ENCODE data around the gene COX7B2. TPM values are rescaled to one million over a fixed set of nuclear protein-coding genes. Genes with fewer than 3 reads are reported as not detected.

COX7B2 gene
- not detected for total RNA-seq

GRCh38 chr4:46909078-46909477 lies at the start of gene COX7B2:
Gene COX7B2 (minus strand): TSS chr4:46909245. CDS start chr4:46735192, 174,053 bp downstream.
- no peaks in the 10 kb centered on the region for H3K27me3 Mint-ChIP-seq (ENCODE audit: low read depth)
- no peaks in the 10 kb centered on the region for H3K4me1 Mint-ChIP-seq (ENCODE audit: low read depth)
- no peaks in the 10 kb centered on the region for H3K36me3 Mint-ChIP-seq (ENCODE audit: low read depth)
- H3K27ac Mint-ChIP-seq, result no peak within 1 kb of the TSS
- POLR2A ChIA-PET, result no interaction called here
- DNase-seq (no peak), ATAC-seq (no peak)
- CTCF ChIA-PET, result no interaction called here
- H3K4me3 Mint-ChIP-seq, result no peak within 1 kb of the TSS
- no peaks in the 10 kb centered on the region for H3K9me3 Mint-ChIP-seq (ENCODE audit: insufficient read depth)

- ATAC-seq, result no peak
- ChIA-PET CTCF (no interaction called here), POLR2A (no interaction called here)
- no peak for DNase-seq
- H3K27ac Mint-ChIP-seq, result no peak overlapping the region
- H3K9me3 Mint-ChIP-seq (ENCODE audit: insufficient read depth), result no peaks in the 10 kb centered on the region
- peaks cover 3% of the 10 kb centered on the region for H3K27me3 Mint-ChIP-seq (ENCODE audit: low read depth)
- H3K36me3 Mint-ChIP-seq (ENCODE audit: low read depth), result no peaks in the 10 kb centered on the region
- H3K4me3 Mint-ChIP-seq, result no peak overlapping the region
- H3K4me1 Mint-ChIP-seq (ENCODE audit: low read depth), result no peaks in the 10 kb centered on the region
Measured at GRCh38 chr4:46956451-46956850, 47.4 kb upstream of the COX7B2 start.

- ATAC-seq, result no peak
- CTCF ChIA-PET, result no interaction called here
- Mint-ChIP-seq H3K4me3 (no peak overlapping the region), H3K27me3 (ENCODE audit: low read depth) (peaks cover 3% of the 10 kb centered on the region), H3K4me1 (ENCODE audit: low read depth) (no peaks in the 10 kb centered on the region), H3K36me3 (ENCODE audit: low read depth) (no peaks in the 10 kb centered on the region), H3K9me3 (ENCODE audit: insufficient read depth) (no peaks in the 10 kb centered on the region), H3K27ac (no peak overlapping the region)
- DNase-seq, result no peak
- POLR2A ChIA-PET, result no interaction called here
Measured at GRCh38 chr4:46955601-46956000, 46.6 kb upstream of the COX7B2 start.

GRCh38 chr4:46954643-46955042 lies 45.6 kb upstream of the COX7B2 start:
- Mint-ChIP-seq H3K4me1 (ENCODE audit: low read depth) (no peaks in the 10 kb centered on the region), H3K9me3 (ENCODE audit: insufficient read depth) (no peaks in the 10 kb centered on the region), H3K27me3 (ENCODE audit: low read depth) (peaks cover 3% of the 10 kb centered on the region), H3K4me3 (no peak overlapping the region), H3K36me3 (ENCODE audit: low read depth) (no peaks in the 10 kb centered on the region), H3K27ac (no peak overlapping the region)
- ATAC-seq (no peak), DNase-seq (no peak)
- ChIA-PET POLR2A (no interaction called here), CTCF (no interaction called here)

GRCh38 chr4:46953564-46953963 lies 44.5 kb upstream of the COX7B2 start:
- no peak for DNase-seq
- Mint-ChIP-seq H3K4me3 (no peak overlapping the region), H3K9me3 (ENCODE audit: insufficient read depth) (no peaks in the 10 kb centered on the region), H3K27ac (no peak overlapping the region), H3K4me1 (ENCODE audit: low read depth) (no peaks in the 10 kb centered on the region), H3K36me3 (ENCODE audit: low read depth) (no peaks in the 10 kb centered on the region), H3K27me3 (ENCODE audit: low read depth) (peaks cover 3% of the 10 kb centered on the region)
- ChIA-PET CTCF (no interaction called here), POLR2A (no interaction called here)
- no peak for ATAC-seq

GRCh38 chr4:46952451-46952850 lies 43.4 kb upstream of the COX7B2 start:
- ATAC-seq (no peak), DNase-seq (no peak)
- no peaks in the 10 kb centered on the region for H3K36me3 Mint-ChIP-seq (ENCODE audit: low read depth)
- H3K4me1 Mint-ChIP-seq (ENCODE audit: low read depth), result no peaks in the 10 kb centered on the region
- no peak overlapping the region for H3K27ac Mint-ChIP-seq
- no peak overlapping the region for H3K4me3 Mint-ChIP-seq
- ChIA-PET POLR2A (no interaction called here), CTCF (no interaction called here)
- no peaks in the 10 kb centered on the region for H3K27me3 Mint-ChIP-seq (ENCODE audit: low read depth)
- H3K9me3 Mint-ChIP-seq (ENCODE audit: insufficient read depth), result no peaks in the 10 kb centered on the region

GRCh38 chr4:46950826-46951225 lies 41.8 kb upstream of the COX7B2 start:
- CTCF ChIA-PET, result no interaction called here
- no peaks in the 10 kb centered on the region for H3K9me3 Mint-ChIP-seq (ENCODE audit: insufficient read depth)

GRCh38 chr4:46949822-46950221 lies 40.8 kb upstream of the COX7B2 start:
- Mint-ChIP-seq H3K27me3 (ENCODE audit: low read depth) (no peaks in the 10 kb centered on the region), H3K4me1 (ENCODE audit: low read depth) (no peaks in the 10 kb centered on the region), H3K36me3 (ENCODE audit: low read depth) (no peaks in the 10 kb centered on the region), H3K9me3 (ENCODE audit: insufficient read depth) (no peaks in the 10 kb centered on the region), H3K4me3 (no peak overlapping the region), H3K27ac (no peak overlapping the region)
- DNase-seq (no peak), ATAC-seq (no peak)
- POLR2A ChIA-PET, result no interaction called here
- CTCF ChIA-PET, result interaction anchor here (0.6 kb wide), 1 partner anchor 80 kb away, joined by 3 read pairs; no protein-coding TSS in a partner anchor

More at GRCh38 chr4:46950826-46951225, 41.8 kb upstream of the COX7B2 start:
- H3K4me3 Mint-ChIP-seq, result no peak overlapping the region
- POLR2A ChIA-PET, result no interaction called here
- no peaks in the 10 kb centered on the region for H3K27me3 Mint-ChIP-seq (ENCODE audit: low read depth)
- ATAC-seq (no peak), DNase-seq (no peak)
- no peak overlapping the region for H3K27ac Mint-ChIP-seq
- no peaks in the 10 kb centered on the region for H3K4me1 Mint-ChIP-seq (ENCODE audit: low read depth)
- no peaks in the 10 kb centered on the region for H3K36me3 Mint-ChIP-seq (ENCODE audit: low read depth)

- Mint-ChIP-seq H3K9me3 (ENCODE audit: insufficient read depth) (no peaks in the 10 kb centered on the region), H3K27me3 (ENCODE audit: low read depth) (no peaks in the 10 kb centered on the region), H3K27ac (no peak overlapping the region), H3K4me1 (ENCODE audit: low read depth) (no peaks in the 10 kb centered on the region), H3K36me3 (ENCODE audit: low read depth) (no peaks in the 10 kb centered on the region), H3K4me3 (no peak overlapping the region)
- CTCF ChIA-PET, result no interaction called here
- DNase-seq (no peak), ATAC-seq (no peak)
- POLR2A ChIA-PET, result no interaction called here
Measured at GRCh38 chr4:46947541-46947940, 38.5 kb upstream of the COX7B2 start.

GRCh38 chr4:46946919-46947536 lies 38.0 kb upstream of the COX7B2 start:
- ChIA-PET POLR2A (no interaction called here), CTCF (no interaction called here)
- DNase-seq (no peak), ATAC-seq (no peak)
- Mint-ChIP-seq H3K36me3 (ENCODE audit: low read depth) (no peaks in the 10 kb centered on the region), H3K27ac (no peak overlapping the region), H3K4me1 (ENCODE audit: low read depth) (no peaks in the 10 kb centered on the region), H3K9me3 (ENCODE audit: insufficient read depth) (no peaks in the 10 kb centered on the region), H3K4me3 (no peak overlapping the region), H3K27me3 (ENCODE audit: low read depth) (no peaks in the 10 kb centered on the region)

GRCh38 chr4:46945062-46945461 lies 36.0 kb upstream of the COX7B2 start:
- H3K27me3 Mint-ChIP-seq (ENCODE audit: low read depth), result no peaks in the 10 kb centered on the region
- no peaks in the 10 kb centered on the region for H3K4me1 Mint-ChIP-seq (ENCODE audit: low read depth)
- H3K4me3 Mint-ChIP-seq, result no peak overlapping the region
- ChIA-PET CTCF (no interaction called here), POLR2A (interaction anchor here (0.6 kb wide), 1 partner anchor 13 kb away, joined by 3 read pairs; no protein-coding TSS in a partner anchor)
- ATAC-seq, result no peak
- no peak for DNase-seq
- no peaks in the 10 kb centered on the region for H3K9me3 Mint-ChIP-seq (ENCODE audit: insufficient read depth)
- no peaks in the 10 kb centered on the region for H3K36me3 Mint-ChIP-seq (ENCODE audit: low read depth)
- no peak overlapping the region for H3K27ac Mint-ChIP-seq

- Mint-ChIP-seq H3K27me3 (ENCODE audit: low read depth) (no peaks in the 10 kb centered on the region), H3K4me3 (no peak overlapping the region), H3K4me1 (ENCODE audit: low read depth) (no peaks in the 10 kb centered on the region), H3K27ac (no peak overlapping the region), H3K36me3 (ENCODE audit: low read depth) (no peaks in the 10 kb centered on the region), H3K9me3 (ENCODE audit: insufficient read depth) (no peaks in the 10 kb centered on the region)
- ATAC-seq (no peak), DNase-seq (no peak)
- ChIA-PET CTCF (no interaction called here), POLR2A (no interaction called here)
Measured at GRCh38 chr4:46944345-46944744, 35.3 kb upstream of the COX7B2 start.

- H3K27ac Mint-ChIP-seq, result no peak overlapping the region
- ATAC-seq (no peak), DNase-seq (no peak)
- H3K9me3 Mint-ChIP-seq (ENCODE audit: insufficient read depth), result no peaks in the 10 kb centered on the region
- no peaks in the 10 kb centered on the region for H3K4me1 Mint-ChIP-seq (ENCODE audit: low read depth)
- no peaks in the 10 kb centered on the region for H3K27me3 Mint-ChIP-seq (ENCODE audit: low read depth)
- H3K36me3 Mint-ChIP-seq (ENCODE audit: low read depth), result no peaks in the 10 kb centered on the region
- CTCF ChIA-PET, result interaction anchor here (1.4 kb wide), 1 partner anchor 95 kb away, joined by 6 read pairs; no protein-coding TSS in a partner anchor
- POLR2A ChIA-PET, result no interaction called here
- H3K4me3 Mint-ChIP-seq, result no peak overlapping the region
Measured at GRCh38 chr4:46937493-46937892, 28.4 kb upstream of the COX7B2 start.

Data from activated CD8-positive, alpha-beta T cell treated with anti-CD3 and anti-CD28 coated beads, Interleukin-2, amount 10 ng/mL, durations not matched to agents 7 days and 5 days (primary cell).